Measurements from ENCODE around the gene RGS3.

The RGS3 gene

DNA sequence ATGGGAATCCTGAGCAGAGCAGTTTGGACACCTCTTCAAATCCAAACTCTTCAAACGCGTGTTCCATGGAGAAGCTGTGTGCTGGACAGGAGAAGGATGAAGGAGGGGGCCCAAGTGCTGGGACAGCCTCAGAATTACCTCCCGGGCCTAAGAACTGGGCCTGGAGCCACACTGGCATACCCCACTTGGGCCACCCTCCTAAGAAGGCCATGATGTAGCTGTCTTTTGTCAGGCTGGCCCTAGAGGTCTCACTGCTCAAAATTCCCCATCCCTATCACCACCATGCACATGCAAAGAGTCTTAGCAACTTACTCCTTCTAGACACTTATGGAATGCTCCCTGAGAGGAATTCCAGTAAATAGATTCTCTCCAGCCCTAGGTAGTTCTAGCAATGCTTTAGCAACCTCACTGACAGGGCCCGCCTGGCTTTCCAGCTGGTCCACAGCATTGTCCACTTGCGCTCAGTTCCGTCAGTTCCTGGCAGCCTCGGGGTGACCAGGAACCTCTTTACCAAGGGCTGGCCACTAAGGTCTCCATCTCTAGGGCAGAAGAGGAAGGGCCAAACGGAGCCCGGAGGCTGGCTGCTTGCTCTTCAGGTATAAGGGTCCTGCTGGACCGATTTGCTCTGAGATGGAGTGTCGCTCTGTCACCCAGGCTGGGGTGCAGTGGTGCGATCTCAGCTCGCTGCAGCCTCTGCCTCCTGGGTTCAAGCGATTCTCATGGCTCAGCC lies 75.3 kb downstream of the RGS3 start:
- no peaks in the 10 kb centered on the region for H3K9me3 ChIP-seq (ENCODE audit: severe bottlenecking)
- H3K4me3 ChIP-seq (ENCODE audit: severe bottlenecking), result no peak overlapping the region
- no peak overlapping the region for H3K27ac ChIP-seq (ENCODE audit: poor library complexity, severe bottlenecking)
- H3K36me3 ChIP-seq (ENCODE audit: low read depth), result no peaks in the 10 kb centered on the region
- no peaks in the 10 kb centered on the region for H3K27me3 ChIP-seq (ENCODE audit: insufficient read depth, poor library complexity, severe bottlenecking)
- DNase-seq (ENCODE audit: low spot score) (peak; percentile 18), ATAC-seq (ENCODE audit: low read depth) (no peak)
- H3K4me1 ChIP-seq (ENCODE audit: insufficient read depth, poor library complexity, severe bottlenecking), result no peaks in the 10 kb centered on the region
- TF ChIP-seq, protein P1, sequence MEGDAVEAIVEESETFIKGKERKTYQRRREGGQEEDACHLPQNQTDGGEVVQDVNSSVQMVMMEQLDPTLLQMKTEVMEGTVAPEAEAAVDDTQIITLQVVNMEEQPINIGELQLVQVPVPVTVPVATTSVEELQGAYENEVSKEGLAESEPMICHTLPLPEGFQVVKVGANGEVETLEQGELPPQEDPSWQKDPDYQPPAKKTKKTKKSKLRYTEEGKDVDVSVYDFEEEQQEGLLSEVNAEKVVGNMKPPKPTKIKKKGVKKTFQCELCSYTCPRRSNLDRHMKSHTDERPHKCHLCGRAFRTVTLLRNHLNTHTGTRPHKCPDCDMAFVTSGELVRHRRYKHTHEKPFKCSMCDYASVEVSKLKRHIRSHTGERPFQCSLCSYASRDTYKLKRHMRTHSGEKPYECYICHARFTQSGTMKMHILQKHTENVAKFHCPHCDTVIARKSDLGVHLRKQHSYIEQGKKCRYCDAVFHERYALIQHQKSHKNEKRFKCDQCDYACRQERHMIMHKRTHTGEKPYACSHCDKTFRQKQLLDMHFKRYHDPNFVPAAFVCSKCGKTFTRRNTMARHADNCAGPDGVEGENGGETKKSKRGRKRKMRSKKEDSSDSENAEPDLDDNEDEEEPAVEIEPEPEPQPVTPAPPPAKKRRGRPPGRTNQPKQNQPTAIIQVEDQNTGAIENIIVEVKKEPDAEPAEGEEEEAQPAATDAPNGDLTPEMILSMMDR (IDR thresholded peaks at IDR 0.05; ENCODE audit: poor library complexity, severe bottlenecking), result no peak

DNA sequence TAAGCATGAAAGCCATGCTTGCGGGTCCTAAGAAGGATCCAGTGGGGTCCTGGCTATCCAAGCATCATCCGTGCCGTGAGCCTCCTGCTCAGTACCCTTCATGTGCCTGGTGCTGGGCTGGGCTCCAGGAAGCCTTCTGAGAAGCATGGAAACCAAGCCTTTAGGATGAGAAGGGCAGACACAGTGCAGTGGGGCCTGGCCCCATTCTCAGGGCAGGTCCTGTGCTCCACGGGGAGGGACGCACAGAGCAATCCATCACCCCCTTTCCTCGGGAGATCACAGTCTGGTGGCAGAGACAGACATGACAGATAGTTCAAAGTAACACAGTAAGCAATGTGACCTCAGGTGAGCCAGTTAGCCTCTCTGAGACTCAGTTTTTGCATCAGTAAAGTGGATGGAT lies 76.9 kb downstream of the RGS3 start:
- DNase-seq (ENCODE audit: low spot score), result peak; percentile 15
- Histone ChIP-seq H3K4me1 (ENCODE audit: insufficient read depth, poor library complexity, severe bottlenecking) (no peaks in the 10 kb centered on the region), H3K36me3 (ENCODE audit: low read depth) (no peaks in the 10 kb centered on the region), H3K27ac (ENCODE audit: poor library complexity, severe bottlenecking) (no peak overlapping the region), H3K9me3 (ENCODE audit: severe bottlenecking) (no peaks in the 10 kb centered on the region), H3K27me3 (ENCODE audit: insufficient read depth, poor library complexity, severe bottlenecking) (no peaks in the 10 kb centered on the region), H3K4me3 (ENCODE audit: severe bottlenecking) (no peak overlapping the region)
- TF ChIP-seq, protein P1 (IDR thresholded peaks at IDR 0.05; ENCODE audit: poor library complexity, severe bottlenecking), result no peak
- ATAC-seq (ENCODE audit: low read depth), result no peak

DNA sequence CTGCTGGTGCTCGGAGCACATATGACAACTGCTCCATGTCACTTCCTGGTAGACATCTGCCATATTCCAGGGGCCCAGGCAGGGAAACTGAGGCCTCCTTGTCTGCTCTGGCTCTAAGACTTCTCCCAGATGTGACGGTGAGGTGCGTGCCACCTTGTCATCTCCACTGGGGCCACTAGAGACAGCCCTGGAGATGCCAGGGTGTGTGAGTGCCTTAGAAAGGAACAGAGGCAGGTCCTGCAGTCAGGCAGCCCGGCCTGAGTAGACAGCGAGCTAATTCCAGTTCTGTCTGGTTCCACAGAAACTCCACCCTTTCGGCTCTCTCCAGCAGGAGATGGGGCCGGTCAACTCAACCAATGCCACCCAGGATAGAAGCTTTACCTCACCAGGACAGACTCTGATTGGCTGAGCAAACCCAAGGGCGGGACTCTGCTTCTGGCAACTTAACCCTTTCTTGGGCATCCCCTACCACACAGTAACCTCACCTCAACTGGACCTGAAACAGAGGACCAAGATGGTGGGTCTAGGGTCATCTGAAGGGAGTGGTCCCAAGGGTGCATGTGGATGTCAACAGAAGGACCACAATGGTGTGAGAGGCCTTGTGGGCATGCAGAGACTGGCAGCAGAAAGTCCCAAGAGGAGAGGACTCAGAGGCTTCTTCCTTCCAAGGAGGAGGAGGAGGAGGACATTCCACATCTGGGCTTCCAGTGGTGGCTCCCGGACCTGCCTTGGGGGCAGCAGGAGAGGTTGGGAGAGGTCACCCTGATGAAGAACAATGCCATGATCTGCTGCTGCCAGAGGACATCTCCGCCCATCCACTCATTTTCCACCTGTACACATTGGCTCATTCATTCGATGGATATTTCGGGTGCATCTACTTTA lies 77.7 kb downstream of the RGS3 start:
- Histone ChIP-seq H3K9me3 (ENCODE audit: severe bottlenecking) (no peaks in the 10 kb centered on the region), H3K36me3 (ENCODE audit: low read depth) (no peaks in the 10 kb centered on the region), H3K4me3 (ENCODE audit: severe bottlenecking) (no peak overlapping the region), H3K27me3 (ENCODE audit: insufficient read depth, poor library complexity, severe bottlenecking) (no peaks in the 10 kb centered on the region), H3K4me1 (ENCODE audit: insufficient read depth, poor library complexity, severe bottlenecking) (no peaks in the 10 kb centered on the region), H3K27ac (ENCODE audit: poor library complexity, severe bottlenecking) (no peak overlapping the region)
- peak; percentile 46 for DNase-seq (ENCODE audit: low spot score)
- TF ChIP-seq, protein P1 (IDR thresholded peaks at IDR 0.05; ENCODE audit: poor library complexity, severe bottlenecking), result no peak
- ATAC-seq (ENCODE audit: low read depth), result peak; percentile 33; the same call in 1 of the 3 replicates

DNA sequence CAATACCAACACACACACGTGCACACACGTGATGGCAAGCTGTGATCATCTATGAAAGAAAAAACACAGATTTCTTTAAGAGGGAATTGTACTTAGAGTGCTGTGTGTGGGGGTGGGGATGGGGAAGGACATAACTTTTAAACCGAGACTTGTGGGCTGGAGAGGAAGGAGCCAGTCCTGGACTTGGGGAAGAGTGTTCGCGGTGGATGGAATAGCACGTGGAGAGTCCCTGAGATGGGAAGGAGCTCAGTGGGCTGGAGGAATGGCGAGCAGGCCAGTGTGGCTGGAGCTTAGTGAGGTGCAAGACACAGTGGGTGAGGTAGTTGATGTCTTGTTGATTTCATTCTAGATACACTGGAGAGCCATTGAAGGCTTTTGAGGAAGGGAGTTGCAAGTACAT lies 78.5 kb downstream of the RGS3 start:
- Histone ChIP-seq H3K4me3 (ENCODE audit: severe bottlenecking) (no peak overlapping the region), H3K9me3 (ENCODE audit: severe bottlenecking) (no peaks in the 10 kb centered on the region), H3K27ac (ENCODE audit: poor library complexity, severe bottlenecking) (no peak overlapping the region), H3K4me1 (ENCODE audit: insufficient read depth, poor library complexity, severe bottlenecking) (no peaks in the 10 kb centered on the region), H3K27me3 (ENCODE audit: insufficient read depth, poor library complexity, severe bottlenecking) (no peaks in the 10 kb centered on the region), H3K36me3 (ENCODE audit: low read depth) (no peaks in the 10 kb centered on the region)
- TF ChIP-seq, protein P1 (IDR thresholded peaks at IDR 0.05; ENCODE audit: poor library complexity, severe bottlenecking), result no peak
- no peak for ATAC-seq (ENCODE audit: low read depth)
- peak; percentile 9 for DNase-seq (ENCODE audit: low spot score)

Data from RWPE2 (cell line).